ENCODE data around the gene SMIM22.

Gene SMIM22

DNA sequence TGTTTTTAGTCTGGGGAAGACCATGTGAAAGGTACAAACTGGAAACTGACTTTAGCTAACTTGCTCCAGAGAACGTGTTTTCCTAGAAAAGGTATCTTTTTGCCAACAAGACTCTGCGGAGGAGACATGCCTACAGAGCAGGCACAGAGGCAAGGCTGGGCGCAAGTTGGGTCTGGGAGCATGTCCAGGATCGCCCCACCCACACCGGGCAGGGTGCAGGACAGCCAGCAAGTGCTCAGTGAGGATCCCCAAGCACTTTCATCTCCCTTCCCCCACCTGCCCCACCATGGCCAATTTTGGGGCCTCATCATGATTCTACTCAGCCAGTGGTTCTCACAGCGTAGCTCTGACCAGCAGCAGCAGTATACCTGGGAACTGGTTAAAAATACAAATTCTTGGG, 25.5 kb downstream of the SMIM22 start:
- no peak for DNase-seq (ENCODE audit: low read depth)

DNA sequence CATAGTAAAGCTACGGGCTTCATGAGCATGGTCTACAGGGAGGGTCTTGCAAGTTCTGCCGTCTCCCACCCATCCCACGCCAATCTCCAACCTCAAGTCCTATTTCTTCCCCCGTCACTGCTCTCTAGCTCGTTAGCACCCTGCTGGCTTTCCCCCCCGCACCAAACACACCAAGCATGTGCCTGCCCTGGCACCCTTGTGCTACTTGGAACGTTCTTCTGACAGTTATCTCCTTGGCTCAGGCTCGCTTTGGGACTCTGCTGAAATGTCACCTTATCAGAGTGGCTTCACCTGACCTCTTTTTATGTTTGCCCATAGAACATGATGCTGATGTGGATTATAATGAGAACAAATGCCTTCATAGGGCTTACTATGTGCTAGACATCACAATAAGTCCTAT, 30.0 kb downstream of the SMIM22 start:
- DNase-seq (ENCODE audit: low read depth), result no peak

DNA sequence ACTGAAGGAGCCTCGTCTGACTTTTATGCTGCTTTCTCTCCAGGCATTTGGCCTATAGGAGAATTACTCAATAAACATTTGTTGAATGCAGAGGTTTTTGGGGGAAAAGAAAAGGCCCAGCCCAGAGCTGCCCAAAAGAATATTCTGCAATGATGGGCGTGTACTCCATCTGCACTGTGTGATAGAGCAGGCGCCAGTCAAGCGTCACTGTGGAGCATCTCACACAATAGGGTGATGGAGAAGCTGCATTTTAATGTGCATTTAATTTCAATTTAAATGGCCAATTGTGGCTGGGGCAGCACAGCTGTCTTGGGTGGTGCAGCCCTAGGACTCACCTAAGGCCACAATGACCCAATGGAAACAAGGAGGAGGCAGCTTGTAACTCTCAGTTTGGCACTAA, 31.4 kb downstream of the SMIM22 start:
- DNase-seq (ENCODE audit: low read depth), result no peak

DNA sequence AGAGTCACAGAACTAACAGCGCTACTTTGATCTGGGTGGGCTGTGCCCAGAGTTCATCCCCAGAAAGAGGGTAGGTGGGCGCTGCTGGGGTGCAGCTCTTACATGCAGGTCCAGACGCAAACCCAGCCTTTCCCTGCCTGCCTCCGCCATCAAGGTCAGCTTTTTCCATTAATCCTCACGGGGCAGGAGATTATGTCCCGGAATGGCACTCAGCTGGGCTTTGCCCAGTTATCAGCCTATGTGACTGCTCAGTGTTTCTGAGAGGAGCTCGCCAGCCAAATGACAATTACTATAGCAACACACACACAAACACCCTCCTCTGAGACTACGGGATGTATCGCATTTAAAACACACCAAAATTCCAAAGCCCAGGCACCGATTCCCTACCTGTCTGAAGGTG, 31.8 kb downstream of the SMIM22 start:
- no peak for DNase-seq (ENCODE audit: low read depth)

DNA sequence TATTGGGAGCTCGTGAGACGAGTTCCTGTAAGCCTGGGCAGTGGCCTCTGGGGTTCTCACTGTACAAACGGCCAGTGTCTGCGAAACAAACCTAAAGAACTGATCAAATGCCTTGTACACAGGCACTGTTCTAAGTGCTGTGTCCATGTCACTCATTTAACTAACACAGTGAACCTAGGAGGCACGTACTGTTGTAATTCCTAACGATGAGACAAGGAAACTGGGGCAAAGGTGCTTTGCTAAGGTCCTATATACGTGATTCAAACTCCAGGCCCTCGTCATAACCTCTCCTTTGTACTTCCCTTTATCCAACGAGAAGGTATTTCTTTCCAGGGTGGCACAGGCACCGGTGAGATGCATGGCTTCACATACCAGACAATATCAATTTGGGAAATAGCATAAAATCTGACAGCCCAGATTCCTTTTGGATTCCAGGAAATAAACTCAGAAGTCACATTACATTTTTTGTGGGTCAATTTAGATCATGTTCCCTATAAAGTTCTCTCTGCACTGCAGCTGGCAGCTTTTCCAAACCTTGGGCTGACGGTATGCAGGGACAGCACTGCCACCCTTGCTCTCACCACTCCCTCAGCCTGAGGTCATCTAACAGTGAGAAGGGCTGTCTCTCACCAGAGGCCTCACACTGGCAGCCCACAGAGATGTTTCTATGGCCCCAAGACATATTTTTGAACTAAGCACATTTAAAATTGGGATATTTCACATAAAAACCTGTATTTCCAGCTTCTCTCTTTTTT, 33.6 kb downstream of the SMIM22 start:
- DNase-seq (ENCODE audit: low read depth), result no peak

DNA sequence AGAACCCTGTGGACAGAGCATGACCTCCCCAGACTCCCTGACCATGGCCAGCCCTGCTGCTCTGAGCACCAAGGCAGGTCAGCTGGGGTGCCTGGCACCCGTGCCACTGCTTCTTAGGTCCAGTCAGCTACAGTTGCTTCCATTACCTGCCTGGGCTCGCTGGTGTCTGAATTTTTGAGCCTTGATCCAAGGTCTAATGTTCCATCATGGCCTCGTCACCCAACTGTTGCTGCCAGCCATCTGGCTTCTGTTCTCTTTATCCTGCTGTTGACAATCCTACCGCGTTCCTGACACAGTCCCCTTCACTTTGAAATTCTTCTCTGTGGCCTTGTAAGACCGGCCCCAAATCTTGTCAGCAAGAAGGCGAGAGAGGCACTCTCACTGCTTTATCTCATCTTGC, 35.2 kb downstream of the SMIM22 start:
- no peak for DNase-seq (ENCODE audit: low read depth)

DNA sequence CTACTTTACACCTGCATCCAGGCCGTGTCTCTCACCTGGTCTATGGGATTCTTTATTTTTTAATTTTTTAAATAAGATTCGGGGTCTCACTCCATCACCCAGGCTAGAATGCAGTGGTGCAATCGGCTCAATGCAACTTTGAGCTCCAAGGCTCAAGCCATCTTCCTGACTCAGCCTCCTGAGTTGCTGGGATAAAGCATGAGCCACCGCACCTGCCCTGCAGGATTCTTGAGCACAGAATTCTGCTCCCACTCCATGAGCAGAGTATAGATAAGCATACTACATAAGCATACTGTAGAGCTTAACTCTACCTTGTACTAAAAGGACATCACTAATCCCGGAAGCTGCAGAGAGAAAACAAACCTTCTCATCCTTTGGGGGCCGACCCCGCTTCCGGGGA, 36.4 kb downstream of the SMIM22 start:
- no peak for DNase-seq (ENCODE audit: low read depth)

DNA sequence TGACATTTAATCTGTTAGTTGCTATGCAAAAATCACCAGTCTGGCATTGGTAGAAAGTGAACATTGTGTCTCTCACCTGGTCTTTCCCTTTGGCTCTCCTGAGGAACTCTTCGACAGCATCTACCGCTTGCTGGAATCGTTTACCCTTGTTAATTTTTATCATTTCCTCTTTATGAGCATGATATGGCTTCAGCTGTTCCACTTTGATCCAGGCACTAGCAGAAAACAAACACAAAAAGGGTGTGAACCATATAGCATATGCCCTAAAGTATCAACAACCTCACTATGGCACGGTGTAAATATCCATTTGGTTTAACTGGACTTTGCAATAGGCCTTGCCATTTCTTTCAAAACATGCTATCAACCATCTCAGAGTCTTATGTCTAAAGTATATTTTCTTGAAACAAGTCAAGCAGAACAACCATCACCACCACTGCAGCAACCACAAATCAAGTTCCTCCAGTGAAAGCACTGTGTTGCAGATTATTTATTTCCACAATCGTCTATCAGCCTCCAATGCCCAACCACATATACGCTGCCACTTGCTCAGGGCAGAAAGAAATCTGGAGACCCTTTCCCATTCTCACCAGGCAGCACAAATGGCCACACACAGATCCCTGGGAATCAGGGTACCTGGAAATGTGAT, 37.7 kb downstream of the SMIM22 start:
- DNase-seq (ENCODE audit: low read depth), result no peak

DNA sequence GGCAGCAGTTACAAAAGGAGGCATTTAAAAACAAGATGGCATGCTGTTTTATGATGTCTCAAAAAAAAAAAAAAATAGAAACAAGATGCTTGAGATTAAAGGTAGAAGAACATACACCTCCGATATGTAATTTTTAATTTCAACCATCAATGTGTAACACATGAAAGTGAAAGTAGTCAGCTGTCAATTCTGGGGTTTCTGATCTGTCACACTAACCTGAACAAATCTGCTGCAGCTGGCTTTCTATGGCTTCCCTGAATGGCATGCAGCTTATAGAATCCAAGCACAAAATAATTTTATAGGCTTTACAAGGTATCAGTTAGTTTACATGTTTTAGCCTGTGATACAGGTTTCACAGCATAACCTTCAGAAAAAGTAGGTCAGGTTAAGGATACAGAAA, 38.4 kb downstream of the SMIM22 start:
- DNase-seq (ENCODE audit: low read depth), result no peak

DNA sequence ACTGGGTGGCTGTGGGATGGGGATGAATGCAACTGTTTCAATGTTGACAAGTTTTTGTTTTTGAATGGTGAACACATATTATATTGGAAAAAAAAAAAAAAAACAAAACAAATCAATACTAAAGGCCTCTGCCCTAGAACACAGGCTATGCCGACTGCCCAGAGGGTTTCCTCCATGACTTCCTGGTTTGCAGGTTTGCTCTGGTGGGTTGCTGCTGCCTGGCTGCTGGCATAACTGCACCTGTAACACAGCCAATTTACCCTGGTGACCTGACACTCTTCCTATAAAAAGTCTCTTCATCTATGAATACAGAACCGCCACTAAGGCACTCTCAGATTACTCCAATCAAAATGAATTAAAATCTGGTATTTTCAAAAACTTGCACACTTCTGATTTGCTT, 41.6 kb downstream of the SMIM22 start:
- no peak for DNase-seq (ENCODE audit: low read depth)

DNA sequence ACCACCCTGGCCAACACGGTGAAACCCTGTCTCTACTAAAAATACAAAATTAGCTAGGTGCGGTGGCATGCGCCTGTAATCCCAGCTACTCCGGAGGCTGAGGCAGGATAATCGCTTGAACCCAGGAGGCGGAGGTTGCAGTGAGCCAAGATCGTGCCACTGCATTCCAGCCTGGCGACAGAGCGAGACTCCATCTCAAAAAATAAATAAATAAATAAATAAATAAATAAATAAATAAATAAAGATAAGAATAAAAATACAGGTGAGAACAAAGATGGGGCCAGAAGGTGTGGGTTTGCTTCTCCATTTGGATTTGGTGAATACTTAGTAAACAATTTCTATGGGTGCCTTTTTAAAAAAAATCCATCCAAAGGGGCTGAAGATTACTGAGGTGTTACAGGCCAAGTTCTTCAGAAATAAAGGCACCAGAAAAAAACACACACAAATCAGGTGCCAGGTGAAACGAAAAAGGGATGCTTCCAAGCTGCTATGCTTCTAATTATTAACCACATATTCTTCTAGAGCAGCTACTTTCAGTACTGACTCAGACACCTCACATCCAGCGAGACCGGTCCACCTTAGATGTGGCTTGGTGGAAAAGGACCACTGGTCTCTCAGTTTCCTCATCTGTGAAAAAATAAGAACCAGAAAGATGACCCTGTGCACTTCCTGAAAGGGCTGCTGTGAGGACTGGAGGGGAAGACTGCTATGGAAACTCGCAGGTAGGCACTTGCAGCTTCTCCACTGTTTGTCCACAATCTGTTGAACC, 42.7 kb downstream of the SMIM22 start:
- no peak for DNase-seq (ENCODE audit: low read depth)

DNA sequence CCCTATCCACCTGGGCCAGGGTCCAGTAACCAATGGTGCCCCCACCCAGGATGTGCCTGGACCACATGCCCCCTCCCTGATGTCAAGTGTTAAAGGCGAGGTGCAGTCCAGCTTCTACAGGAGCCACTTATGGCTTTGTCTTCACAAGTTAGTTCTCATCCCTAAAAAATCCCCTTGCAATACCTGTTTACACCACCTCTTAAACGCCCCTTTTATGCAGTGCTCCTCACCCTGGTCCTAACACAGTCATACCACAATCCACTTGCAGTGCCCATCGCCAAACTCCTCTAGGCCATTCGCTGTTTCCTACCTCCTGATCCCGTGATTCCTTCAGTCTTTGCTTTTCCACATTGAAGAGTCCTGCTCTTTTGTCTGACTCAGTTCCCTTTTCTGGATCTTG, 44.8 kb downstream of the SMIM22 start:
- no peak for DNase-seq (ENCODE audit: low read depth)

DNA sequence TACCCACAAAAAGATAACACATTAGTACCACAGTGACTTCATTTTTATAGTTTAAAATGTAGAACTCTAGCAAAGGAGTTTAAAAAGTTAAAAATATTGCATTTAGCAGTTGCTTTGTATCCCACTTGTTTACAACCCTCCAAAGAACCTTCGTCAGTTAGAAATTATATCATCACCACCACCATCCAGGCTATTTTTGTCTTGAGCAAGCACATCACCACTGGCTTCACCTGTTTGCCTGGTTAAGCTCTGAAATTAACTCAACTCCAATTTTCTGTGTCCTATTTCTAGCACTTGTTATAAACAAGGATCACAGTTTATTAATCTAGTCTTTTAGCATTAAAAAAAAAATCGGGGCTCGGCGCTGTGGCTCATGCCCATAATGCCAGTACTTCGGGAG, 45.8 kb downstream of the SMIM22 start:
- DNase-seq (ENCODE audit: low read depth), result no peak
